ENCODE measurements around the gene SULT1C2.

DNA sequence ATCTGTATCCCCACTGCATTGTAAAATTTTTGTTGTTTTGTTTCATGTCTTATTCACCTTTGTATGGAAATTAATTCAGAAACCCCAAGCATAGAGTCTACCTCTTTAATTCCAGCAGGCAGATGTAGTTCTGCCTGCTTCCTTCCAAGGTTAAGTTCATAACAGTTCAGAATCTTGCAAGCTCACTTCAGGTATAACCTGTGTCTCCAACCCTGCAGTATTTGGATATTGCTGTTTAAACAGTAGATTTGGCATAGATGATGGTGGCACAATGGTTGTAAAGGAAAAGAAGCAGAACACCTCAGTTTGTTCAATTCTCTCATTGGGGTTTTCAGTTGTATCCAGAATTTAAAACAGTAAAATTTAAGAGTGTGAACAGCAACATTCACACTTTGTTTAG is 21.2 kb downstream of the SULT1C2 start:
- TF ChIP-seq CBX5 (IDR thresholded peaks at IDR 0.05; ENCODE audit: low read depth, low read length) (no peak), GABPA (IDR thresholded peaks at IDR 0.05; ENCODE audit: borderline replicate concordance, insufficient read depth, low read length) (no peak)
- TF ChIP-seq, protein P1, sequence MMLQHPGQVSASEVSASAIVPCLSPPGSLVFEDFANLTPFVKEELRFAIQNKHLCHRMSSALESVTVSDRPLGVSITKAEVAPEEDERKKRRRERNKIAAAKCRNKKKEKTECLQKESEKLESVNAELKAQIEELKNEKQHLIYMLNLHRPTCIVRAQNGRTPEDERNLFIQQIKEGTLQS (IDR thresholded peaks at IDR 0.05; ENCODE audit: insufficient read depth, low read depth, low read length): no peak

Measured in H1 (cell line).